Muscle of leg (tissue), 11 donors: ENCODE results near the gene PHACTR3. TPM values are rescaled to one million over a fixed set of nuclear protein-coding genes. Genes with fewer than 3 reads are reported as not detected.

Source experiments
- DNase-seq: peaks from one replicate; pipeline ENCODE4 v3.0.0; 2013
- H3K27ac ChIP-seq: one replicate; pipeline ENCODE4 v1.5.1; 2013; ENCODE audit warnings: mild to moderate bottlenecking, low read length, control low read depth
- H3K27me3 ChIP-seq: one replicate; pipeline ENCODE4 v1.6.1; 2013; ENCODE audit warnings: low read length; ENCODE audit not compliant: control insufficient read depth, insufficient read depth
- H3K36me3 ChIP-seq: one replicate; pipeline ENCODE4 v1.6.1; 2013; ENCODE audit warnings: low read length; ENCODE audit not compliant: control insufficient read depth, insufficient read depth
- H3K4me1 ChIP-seq: one replicate; pipeline ENCODE4 v1.6.1; 2013; ENCODE audit warnings: low read length; ENCODE audit not compliant: control insufficient read depth, insufficient read depth
- H3K4me3 ChIP-seq: one replicate; pipeline ENCODE4 v1.5.1; 2013; ENCODE audit warnings: low read length, control low read depth
- H3K9me3 ChIP-seq: replicated peaks from 2 replicates; pipeline ENCODE4 v1.6.1; 2013; ENCODE audit warnings: low read depth, low read length; ENCODE audit not compliant: control insufficient read depth
- WGBS: methylation state at CpG from one replicate; pipeline ENCODE4 v1.1.5; 2013; ENCODE audit warnings: missing lambda C conversion rate; ENCODE audit not compliant: insufficient coverage; 5-methylcytosine and 5-hydroxymethylcytosine counted together
- polyA plus RNA-seq, 8 donors: library from polyadenylated mRNA; unstranded; fragments of 120-200 nt; gene quantifications; one replicate each; pipeline versions ENCODE4 v1.2.1 to v1.2.3, GENCODE V29; 2013; ENCODE audit warnings: inconsistent platforms in 1 of 8, low replicate concordance in 1 of 8; ENCODE audit not compliant: insufficient read length in 8 of 8, insufficient read depth in 1 of 8
- total RNA-seq: library from RNA; stranded (reverse); fragments of 120-200 nt; gene quantifications from one replicate; pipeline ENCODE4 v1.2.4, GENCODE V29; 2013

The PHACTR3 gene
- total and polyA plus RNA-seq, 9 donors, result 4.7 to 17.0 (median 9.9) TPM

DNA sequence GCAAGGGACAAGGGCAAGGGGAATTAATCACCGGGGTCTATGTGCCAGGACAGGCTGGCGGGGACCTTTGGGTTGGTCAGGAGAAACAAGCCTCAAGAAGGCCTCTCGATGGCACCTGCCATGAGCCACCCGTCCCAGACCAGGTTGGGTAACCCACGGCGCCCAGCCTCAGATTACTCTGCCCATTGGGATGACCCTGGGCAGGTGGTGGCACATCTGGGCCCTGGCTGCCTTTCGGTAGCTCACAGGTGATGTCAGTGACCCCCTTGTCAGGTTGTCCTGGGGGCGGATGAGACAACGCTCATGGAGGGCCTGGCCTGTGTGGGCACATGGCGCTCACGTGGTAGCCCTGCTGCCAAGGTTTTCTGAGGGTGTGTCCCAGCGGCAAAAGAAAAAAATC lies 176.9 kb downstream of the PHACTR3 start:
- Histone ChIP-seq H3K4me1 (peaks cover 26% of the 10 kb centered on the region), H3K4me3 (no peak overlapping the region), H3K36me3 (no peaks in the 10 kb centered on the region), H3K27ac (no peak overlapping the region), H3K27me3 (no peaks in the 10 kb centered on the region), H3K9me3 (no peaks in the 10 kb centered on the region)
- 92% methylated on average over 9 of the region's 12 CpGs for WGBS
- no peak for DNase-seq

DNA sequence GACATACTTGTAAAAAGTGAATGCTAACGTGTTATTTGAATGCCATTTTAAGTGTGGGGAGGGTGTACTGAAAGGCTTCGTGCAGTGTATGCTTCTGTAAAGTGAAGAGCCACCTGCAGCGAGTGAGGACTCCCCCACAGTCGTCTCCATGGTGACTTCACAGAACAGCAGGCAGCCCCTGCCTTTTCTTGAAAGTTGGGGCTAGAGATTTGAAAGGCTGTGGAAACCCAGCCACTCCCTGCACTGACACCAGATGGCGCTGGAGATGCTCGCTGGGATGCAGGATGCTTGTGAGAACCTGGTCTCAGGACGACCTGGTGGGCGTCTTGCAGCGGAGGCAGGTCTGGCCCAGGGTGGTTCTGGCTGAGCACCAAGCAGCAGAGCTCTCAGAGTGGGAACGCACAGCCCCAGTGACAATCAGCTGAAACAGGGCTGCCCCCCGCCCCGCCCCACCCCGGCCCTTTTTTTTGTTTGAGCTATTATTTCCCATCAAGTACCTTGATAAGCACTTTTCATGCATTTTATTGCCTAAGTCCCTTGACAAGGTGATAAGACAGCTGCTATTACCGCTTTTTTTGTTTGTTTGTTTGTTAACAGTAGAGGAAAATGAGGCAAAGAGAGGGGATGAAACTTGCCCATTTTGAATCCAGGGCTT lies 178.8 kb downstream of the PHACTR3 start:
- DNase-seq, result peak; percentile 67
- no peaks in the 10 kb centered on the region for H3K27me3 ChIP-seq
- no peak overlapping the region for H3K27ac ChIP-seq
- no peak overlapping the region for H3K4me3 ChIP-seq
- H3K9me3 ChIP-seq, result no peaks in the 10 kb centered on the region
- H3K4me1 ChIP-seq, result peaks cover 29% of the 10 kb centered on the region
- WGBS, result 15% methylated on average over 7 of the region's 14 CpGs
- H3K36me3 ChIP-seq, result no peaks in the 10 kb centered on the region

DNA sequence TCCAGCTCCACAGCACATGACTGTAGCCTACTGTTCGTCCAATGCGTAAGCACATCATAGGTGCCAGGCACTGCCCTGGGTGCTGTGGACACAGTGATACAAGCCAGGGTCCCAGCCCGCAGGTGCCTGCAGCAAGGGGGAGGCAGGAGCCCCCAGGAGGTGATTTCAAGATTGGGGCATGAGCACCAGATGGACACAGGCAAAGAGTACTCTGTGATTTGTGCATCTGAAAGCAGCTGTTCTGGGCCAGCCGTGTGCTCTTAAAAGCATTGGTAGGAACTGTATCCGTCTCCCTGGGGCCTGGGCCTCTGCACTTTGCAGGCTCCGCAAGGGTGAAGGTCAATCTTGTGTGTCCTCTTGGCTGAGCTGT lies 179.3 kb downstream of the PHACTR3 start:
- Histone ChIP-seq H3K4me3 (no peak overlapping the region), H3K27ac (no peak overlapping the region), H3K36me3 (no peaks in the 10 kb centered on the region), H3K9me3 (no peaks in the 10 kb centered on the region), H3K4me1 (peaks cover 29% of the 10 kb centered on the region), H3K27me3 (no peaks in the 10 kb centered on the region)
- DNase-seq, result no peak
- 72% methylated on average over 6 of the region's 6 CpGs for WGBS

DNA sequence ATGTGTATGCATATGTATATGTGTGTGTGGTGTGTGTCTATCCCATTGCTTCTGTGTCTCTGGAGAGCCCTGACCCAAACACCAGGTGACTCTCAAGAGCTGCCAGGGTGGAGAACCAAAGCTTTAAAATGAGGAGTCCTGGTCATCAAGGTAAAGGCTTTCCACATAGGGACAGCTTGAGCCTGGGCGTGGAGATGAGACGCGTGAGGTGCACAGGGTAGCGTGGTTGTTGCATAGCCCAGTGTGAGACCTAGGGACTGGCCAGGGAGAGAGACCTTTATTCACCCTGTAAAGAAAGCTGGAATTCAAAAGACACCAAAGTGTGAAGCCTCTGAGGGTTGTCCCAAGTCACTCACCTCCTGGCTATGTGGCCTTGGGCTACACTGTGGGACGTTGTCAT lies 180.0 kb downstream of the PHACTR3 start:
- H3K27ac ChIP-seq, result no peak overlapping the region
- H3K36me3 ChIP-seq, result no peaks in the 10 kb centered on the region
- H3K4me1 ChIP-seq, result peaks cover 29% of the 10 kb centered on the region
- 100% methylated on average over 4 of the region's 5 CpGs for WGBS
- H3K9me3 ChIP-seq, result no peaks in the 10 kb centered on the region
- no peak for DNase-seq
- no peak overlapping the region for H3K4me3 ChIP-seq
- no peaks in the 10 kb centered on the region for H3K27me3 ChIP-seq

DNA sequence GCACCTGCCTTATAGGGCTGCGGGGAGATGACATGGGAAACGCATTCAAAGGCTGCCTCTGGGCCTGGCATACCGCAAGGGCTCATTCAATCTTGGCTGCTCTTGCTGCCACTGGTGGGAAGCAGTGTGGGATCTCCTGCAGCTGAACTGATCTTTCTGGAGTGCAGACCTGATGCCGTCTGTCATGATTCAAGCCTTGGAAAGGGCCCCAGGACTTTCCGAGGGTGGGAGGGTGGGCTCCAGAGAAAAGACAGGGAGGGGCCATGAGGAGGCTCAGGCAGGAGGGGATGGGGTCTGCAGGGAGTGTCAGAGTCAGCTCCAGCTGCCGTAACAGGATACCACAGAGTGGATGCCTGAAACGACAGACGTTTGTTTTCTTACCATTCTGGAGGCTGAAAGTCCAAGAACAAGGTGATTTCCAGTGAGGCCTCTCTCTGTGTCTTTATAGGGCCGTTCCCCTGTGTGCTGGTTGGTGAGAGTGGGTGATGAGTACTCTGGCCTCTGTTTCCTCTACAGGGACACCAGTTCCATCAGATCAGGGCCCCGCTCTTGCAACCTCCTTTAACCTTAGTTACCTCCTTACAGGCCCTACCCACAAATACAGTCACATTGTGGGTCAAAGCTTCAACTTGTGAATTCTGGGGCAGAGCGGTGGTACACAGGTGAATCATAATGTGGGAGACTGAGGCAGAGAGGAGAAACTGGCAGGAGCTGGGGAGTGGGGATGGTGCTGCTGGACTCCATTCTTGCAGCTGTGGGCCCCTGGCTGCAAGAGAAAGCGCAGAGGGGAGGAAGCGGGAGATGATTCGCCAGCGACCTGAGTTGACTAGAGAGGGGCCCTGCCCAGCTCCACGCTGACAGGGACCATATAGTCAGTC lies 180.7 kb downstream of the PHACTR3 start:
- Histone ChIP-seq H3K4me3 (no peak overlapping the region), H3K27ac (peak overlapping the region; percentile 13), H3K36me3 (no peaks in the 10 kb centered on the region), H3K9me3 (no peaks in the 10 kb centered on the region), H3K27me3 (no peaks in the 10 kb centered on the region), H3K4me1 (peaks cover 29% of the 10 kb centered on the region)
- WGBS, result 54% methylated on average over 12 of the region's 16 CpGs
- peak; percentile 34 for DNase-seq

DNA sequence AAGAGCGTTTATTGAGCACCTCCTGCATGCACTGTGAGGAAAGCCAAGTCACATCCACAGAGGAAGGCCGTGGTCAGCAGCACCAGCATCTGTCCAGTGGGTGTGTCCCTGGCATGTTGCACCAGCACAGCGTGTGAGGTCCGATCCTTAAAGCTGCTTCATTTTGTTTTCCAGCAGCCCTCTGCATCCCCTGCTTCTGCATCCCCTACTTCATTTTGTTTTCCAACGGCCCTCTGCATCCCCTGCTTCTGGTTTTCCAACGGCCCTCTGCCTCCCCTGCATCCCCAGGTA lies 181.3 kb downstream of the PHACTR3 start:
- 34% methylated on average over 4 of the region's 6 CpGs for WGBS
- H3K27ac ChIP-seq, result no peak overlapping the region
- no peaks in the 10 kb centered on the region for H3K9me3 ChIP-seq
- H3K4me3 ChIP-seq, result no peak overlapping the region
- DNase-seq, result no peak
- H3K36me3 ChIP-seq, result no peaks in the 10 kb centered on the region
- H3K4me1 ChIP-seq, result peaks cover 29% of the 10 kb centered on the region
- H3K27me3 ChIP-seq, result no peaks in the 10 kb centered on the region

DNA sequence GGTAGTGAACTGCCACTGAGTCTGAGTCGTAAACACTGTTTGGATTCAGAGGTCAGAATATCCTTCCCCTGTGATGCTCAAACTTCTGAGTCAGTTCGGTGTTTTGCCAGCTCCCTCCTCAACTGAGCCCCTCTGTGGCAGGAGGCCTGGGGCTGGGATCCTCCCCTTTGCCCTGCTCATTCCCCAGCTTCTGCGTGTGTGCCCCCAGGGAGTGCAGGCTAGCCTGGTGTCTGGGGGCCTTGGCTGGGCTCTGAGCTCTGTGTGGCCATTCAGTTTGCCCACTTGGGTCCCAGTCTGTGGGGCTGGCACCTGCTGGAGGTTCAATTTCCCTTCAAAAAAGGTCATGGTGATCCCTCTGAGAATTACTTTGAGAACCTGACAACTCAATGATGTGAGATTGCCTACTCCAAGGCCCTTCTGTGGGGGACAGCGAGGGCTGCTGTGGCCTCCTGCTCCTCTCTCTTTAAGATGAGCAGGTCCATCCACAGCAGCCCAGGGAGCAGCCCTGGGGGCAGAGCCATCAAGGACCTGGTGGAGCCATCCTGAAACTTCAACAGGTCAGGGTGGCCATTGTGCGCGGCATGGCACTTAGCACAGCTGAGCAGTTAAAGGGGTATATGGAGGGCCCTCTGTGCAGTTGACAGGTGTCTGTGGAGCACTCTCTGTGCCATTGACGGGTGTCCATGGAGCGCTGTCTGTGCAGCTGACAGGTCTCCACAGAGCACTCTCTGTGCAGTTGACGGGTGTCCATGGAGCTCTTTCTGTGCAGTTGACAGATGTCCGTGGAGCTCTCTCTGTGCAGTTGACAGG lies 181.9 kb downstream of the PHACTR3 start:
- Histone ChIP-seq H3K9me3 (no peaks in the 10 kb centered on the region), H3K27me3 (no peaks in the 10 kb centered on the region), H3K4me3 (no peak overlapping the region), H3K36me3 (no peaks in the 10 kb centered on the region), H3K27ac (peak overlapping the region; percentile 51), H3K4me1 (peaks cover 29% of the 10 kb centered on the region)
- WGBS, result 79% methylated on average over 9 of the region's 10 CpGs
- DNase-seq, result peak; percentile 62

DNA sequence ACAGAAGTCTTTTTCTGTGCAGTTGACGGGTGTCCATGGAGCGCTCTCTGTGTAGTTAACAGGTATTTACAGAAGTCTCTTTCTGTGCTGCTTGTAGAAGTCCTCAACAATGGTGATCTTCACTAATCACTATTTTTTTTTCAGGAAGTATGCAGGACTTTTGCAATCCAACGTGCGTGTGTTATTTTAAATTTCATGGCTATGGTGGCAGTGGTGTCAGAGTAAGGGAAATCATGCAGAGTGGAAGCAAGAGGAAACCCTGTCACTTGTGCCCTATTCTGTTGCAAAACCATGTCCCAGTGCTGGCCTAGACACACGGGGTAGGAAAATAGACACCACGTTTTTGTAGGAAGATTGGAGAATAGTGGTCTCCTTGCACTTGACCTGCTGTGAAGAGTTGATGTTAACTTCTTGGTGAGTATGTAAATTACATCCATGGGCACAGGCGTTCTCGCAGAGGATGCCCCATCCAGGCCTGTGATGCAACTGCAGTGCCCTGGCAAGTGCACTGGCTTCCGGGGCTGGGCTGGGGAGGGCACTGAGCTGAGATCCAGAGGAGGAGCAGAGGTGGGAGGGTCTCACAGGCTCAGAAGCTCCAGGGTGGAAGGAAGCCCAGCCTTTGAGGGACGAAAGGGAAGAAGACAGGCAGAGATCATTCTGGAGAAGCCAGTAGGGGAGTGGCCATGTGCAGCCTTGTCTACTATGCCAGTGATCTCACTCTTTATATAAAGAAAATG lies 182.6 kb downstream of the PHACTR3 start:
- no peaks in the 10 kb centered on the region for H3K36me3 ChIP-seq
- peak overlapping the region; percentile 7 for H3K27ac ChIP-seq
- no peaks in the 10 kb centered on the region for H3K9me3 ChIP-seq
- WGBS, result 67% methylated on average over 6 of the region's 10 CpGs
- H3K4me1 ChIP-seq, result peaks cover 29% of the 10 kb centered on the region
- no peak overlapping the region for H3K4me3 ChIP-seq
- no peaks in the 10 kb centered on the region for H3K27me3 ChIP-seq
- no peak for DNase-seq

DNA sequence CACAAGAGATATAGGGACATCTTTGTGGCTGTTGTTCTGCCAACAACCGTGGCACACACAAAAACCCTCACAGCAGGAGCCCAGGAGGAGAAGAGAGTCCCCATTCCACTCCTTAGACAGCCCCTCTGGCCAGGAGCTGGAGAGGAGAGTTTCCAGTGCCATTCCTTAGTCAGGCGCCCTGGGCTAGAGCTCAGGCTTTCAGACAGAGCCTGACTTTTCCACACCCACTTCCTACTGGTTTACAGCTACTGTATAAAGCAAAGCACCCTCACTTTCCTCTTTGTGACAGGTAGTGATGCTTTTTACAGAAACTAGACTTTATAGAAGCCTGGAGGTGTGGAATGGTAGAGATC lies 183.2 kb downstream of the PHACTR3 start:
- no peaks in the 10 kb centered on the region for H3K9me3 ChIP-seq
- H3K4me3 ChIP-seq, result no peak overlapping the region
- DNase-seq, result no peak
- no peaks in the 10 kb centered on the region for H3K36me3 ChIP-seq
- H3K27me3 ChIP-seq, result no peaks in the 10 kb centered on the region
- peak overlapping the region; percentile 7 for H3K27ac ChIP-seq
- H3K4me1 ChIP-seq, result peaks cover 29% of the 10 kb centered on the region
- no CpG with 5 or more reads among the region's 2 CpGs for WGBS
